DMS114 treated with DMSO at 0.1 percent for 48 hours (cell line): ENCODE measurements around the gene XCL1.
"Not testable (repeated sequence)": the region's sequence is repeated elsewhere in the genome, so short reads cannot be mapped to it uniquely, and the experiment has no call there.

ENCODE experiments used
- DNase-seq: peaks from one replicate; lab custom pipeline; 2025; ENCODE audit not compliant: unreplicated experiment; lab: John Stamatoyannopoulos, UW

Gene XCL1

GRCh38 chr1:168567007-168567406 is 9.4 kb upstream of the XCL1 start:
- DNase-seq, result no peak

- no peak for DNase-seq
These were observed 8.8 kb upstream of the XCL1 start for GRCh38 chr1:168567568-168567967.

DNA sequence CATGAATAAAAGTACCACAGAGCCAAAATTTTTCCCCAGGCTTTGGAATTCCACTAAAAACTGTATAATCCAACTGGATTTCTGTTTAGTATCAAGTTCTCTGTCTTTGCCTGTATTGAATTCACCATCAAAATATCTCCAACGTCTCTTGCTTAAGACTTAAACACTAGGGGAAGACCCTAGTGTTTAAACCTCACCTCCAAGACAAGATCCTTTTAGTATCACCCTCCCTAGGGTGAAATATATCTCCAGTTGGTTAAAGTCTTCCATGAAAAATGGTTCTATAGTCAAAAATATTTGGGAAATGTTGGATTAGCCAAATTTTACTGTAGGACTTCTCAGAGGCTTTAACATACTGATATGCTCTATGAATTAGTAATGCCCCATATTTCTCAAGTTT is 8.1 kb upstream of the XCL1 start:
- DNase-seq, result no peak

GRCh38 chr1:168570652-168571051 is 5.8 kb upstream of the XCL1 start:
- DNase-seq, result no peak

GRCh38 chr1:168572633-168573032 is 3.8 kb upstream of the XCL1 start:
- DNase-seq, result no peak

GRCh38 chr1:168574234-168574633 is 2.2 kb upstream of the XCL1 start:
- DNase-seq, result peak; percentile 4

DNA sequence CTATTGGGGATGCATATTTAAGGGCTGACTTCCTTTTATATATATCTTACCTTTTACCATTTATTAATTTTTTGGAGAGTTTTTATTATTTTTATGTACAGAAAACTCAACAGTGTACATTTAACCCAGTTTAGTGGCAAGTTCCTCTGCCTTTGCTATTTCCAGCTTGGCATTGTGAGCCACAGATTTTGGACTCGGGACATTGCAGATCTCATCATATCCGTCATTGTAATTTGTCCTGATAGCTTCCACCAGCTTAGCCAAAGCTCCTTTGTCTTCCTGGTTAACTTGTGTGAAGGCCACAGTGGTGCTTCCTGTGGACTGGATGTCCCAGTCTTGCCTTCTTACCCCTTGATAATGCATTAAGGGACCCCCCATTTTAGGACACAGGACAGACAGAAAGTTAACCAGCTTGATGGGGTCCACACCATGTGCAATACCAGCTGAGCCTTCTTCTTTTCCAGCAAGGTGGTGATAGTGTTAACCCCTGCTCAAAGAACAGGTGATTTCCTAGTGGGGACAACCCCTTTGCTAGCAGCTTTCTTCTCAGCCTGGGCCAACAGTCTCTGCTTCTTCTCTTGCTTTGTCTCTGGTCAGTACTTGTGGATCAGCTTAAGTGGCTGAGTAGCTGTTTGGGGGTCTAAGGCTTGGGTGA is 2.3 kb downstream of the XCL1 start:
- DNase-seq, result not testable (repeated sequence)

DNA sequence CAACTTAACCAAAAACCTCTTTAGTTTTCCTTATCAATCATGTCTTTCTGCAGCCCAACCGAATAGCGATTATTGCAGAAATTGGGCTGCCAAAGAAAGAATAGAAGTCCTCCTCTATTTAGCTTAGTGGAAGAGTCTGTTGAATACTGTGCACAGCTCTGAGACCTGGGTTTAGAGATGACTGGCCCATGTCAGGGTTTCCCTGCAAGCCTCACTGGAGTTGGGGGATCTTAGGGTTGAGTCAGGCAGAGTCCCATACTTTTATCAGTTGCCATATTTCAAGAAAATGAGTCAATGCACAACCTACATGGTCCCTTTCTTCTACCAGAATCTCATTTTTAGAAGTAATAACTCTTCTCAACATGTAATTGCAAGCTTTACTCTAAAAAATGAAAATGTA is 3.9 kb downstream of the XCL1 start:
- not testable (repeated sequence) for DNase-seq

DNA sequence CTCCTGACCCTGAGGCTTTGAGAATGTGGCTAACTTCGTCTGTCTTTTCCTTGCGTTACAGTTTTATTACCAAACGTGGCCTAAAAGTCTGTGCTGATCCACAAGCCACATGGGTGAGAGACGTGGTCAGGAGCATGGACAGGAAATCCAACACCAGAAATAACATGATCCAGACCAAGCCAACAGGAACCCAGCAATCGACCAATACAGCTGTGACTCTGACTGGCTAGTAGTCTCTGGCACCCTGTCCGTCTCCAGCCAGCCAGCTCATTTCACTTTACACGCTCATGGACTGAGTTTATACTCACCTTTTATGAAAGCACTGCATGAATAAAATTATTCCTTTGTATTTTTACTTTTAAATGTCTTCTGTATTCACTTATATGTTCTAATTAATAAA is 4.6 kb downstream of the XCL1 start:
- DNase-seq, result not testable (repeated sequence)

GRCh38 chr1:168581817-168582572 is 5.6 kb downstream of the XCL1 start:
- no peak for DNase-seq

GRCh38 chr1:168582688-168583336 is 6.4 kb downstream of the XCL1 start:
- no peak for DNase-seq

GRCh38 chr1:168583571-168583970 is 7.2 kb downstream of the XCL1 start:
- no peak for DNase-seq

- DNase-seq, result no peak
These were observed 8.8 kb downstream of the XCL1 start for GRCh38 chr1:168585191-168585590.

GRCh38 chr1:168585937-168586336 is 9.5 kb downstream of the XCL1 start:
- no peak for DNase-seq

GRCh38 chr1:168589167-168589566 is 12.8 kb downstream of the XCL1 start:
- DNase-seq, result no peak

DNA sequence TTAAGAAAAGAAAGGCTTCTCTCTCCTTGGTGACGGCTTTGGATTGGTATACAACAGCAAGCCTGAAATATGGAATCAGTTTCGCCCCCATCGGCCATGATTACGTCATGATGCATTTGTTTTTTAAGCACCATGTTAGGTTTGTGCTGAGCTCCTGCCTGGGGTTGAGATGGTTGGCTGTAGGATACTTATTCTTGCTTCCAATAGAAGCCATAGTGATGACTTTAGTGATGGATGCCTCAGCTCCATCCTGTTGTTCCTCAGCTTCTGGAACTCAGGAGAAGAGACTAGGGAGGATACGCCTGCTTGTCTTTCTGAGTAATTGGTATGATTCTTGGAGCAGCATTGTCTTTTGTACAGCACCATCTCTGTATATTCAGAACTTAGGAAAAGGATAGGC is 14.7 kb downstream of the XCL1 start:
- no peak for DNase-seq

GRCh38 chr1:168591641-168592250 is 15.3 kb downstream of the XCL1 start:
- DNase-seq, result no peak

- not testable (repeated sequence) for DNase-seq
These were observed 19.0 kb downstream of the XCL1 start for GRCh38 chr1:168595403-168595802.

DNA sequence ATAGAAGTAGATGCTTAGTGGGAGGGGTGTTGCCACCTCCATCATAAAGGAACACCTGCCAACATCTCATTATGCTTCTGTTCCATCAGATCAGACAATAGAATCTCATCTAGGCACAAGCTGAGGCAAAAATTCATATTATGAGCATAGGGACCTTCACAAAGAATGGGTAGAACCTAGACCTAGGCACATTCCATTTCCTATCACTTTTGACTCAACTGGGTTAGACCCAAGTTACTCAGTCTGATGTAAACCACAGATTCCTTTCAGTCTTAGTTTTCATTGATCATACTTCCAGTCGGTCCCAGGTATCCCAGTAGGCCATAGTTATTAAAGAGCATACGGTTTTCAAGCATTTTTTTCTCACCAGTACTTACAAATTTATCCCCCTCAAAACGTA is 21.7 kb downstream of the XCL1 start:
- DNase-seq, result no peak

GRCh38 chr1:168598892-168599291 is 22.5 kb downstream of the XCL1 start:
- DNase-seq, result no peak

DNA sequence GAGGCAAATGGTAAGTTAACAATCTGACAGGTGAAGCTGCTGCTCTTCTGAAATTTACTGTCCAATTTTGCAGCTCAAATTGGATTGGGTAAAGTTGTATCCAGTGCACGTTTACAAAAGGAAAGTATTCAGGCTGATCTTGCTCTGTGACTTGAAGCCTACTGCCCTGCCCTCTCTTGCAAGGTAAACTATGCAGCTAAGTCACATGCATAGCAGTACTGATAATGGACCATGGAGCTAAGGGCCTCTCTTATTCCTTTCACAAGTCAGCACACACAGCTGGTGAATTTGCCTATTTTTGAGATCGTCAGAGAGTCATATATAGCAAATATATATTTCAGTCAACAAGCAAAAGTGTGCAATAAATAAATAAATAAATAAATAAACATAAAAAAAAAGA is 23.2 kb downstream of the XCL1 start:
- DNase-seq, result no peak

DNA sequence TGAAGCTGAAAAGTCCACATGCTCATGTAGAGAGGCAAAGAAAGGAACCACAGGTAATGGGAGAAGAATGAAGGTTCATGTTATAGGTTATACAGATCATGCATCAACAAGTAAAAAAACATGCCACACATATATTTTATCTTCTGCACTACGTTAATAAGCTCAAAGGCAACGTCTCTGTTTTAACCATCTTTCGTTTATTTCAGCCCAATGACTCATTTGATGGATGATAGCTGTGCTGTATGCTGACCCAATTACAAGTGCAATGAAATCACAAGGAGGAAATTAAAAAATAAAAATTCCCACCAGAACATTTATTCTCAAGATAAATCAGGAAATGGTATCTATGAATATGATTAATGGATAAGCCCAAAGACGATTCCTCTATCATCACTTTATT is 24.6 kb downstream of the XCL1 start:
- DNase-seq, result no peak
